ELR (cell line): Measurements from ENCODE around the gene DDX41.
A peak's percentile ranks its signal among the peaks of the same experiment; 100 is the strongest.
"Not testable (repeated sequence)": the region's sequence is repeated elsewhere in the genome, so short reads cannot be mapped to it uniquely, and the experiment has no call there.

Experiments
- DNase-seq: peaks from one replicate; pipeline ENCODE4 v3.0.0-alpha.2; 2015; ENCODE audit warnings: low read depth

The DDX41 gene

DNA sequence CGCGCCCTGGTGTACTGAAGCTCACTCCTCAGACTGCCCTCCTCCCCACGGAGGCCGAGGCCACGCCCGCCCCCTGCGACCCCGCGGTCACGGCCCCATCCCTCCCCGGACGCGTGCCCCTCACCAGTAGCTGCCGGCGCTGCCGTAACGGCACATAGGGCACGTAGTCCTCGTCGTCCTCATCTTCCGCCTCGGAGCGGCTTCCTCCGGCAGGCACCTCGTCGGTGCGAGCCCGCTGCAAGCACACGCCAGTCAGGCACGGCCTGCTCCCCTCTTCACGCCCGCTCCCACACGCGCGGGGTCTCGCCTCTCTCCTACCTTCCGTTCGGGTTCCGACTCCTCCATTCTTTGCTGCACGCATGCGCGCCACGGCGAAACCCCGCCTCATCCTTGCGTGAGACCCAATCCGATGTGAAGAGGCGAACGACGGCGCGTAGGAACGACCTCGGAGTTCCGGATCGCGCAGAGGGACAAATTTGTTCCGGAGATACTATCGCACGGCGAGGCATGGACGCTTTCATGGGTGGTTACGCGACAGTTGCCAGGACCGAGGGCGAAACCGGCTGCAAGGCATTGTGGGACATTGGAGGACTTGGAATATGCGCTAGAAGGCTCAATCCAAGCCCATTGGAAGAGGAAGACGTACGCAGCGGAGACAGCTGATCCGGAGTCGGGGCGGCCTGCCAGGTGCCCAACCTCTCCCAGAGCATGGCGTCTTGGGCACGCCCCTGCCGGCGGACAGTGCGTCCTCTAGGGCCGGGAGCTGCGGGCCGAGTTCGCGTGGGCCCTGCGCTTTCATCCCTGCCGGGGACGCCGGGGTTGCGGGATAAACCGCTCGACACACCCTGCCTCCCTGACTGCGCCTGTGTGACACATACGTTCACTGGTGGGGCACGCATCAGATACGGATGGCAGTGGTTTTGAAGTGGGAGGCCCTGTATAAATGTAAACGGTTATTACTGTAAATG lies at the start of gene DDX41:
Gene DDX41 (minus strand): TSS at position 361 of the 968 bp plus-strand sequence. CDS start 16 bp downstream, at position 345.
- peak; percentile 99 for DNase-seq

DNA sequence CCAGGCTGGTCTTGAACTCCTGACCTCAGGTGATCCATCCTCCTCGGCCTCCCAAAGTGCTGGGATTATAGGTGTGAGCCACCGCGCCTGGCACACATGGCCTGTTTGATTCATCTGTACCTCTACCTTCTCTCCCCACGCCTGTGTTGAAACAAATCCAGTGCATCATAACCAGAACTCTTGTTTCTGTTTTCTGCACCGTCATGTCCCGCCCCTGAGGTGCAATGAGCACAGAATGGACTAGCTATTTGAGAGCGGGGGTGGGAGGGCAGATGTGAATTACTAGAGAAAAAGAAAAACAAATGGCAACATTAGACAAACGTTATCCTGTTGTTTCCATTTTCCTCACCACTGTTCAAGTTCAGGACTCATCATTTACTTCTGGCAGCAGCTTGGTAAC lies 48.3 kb upstream of the DDX41 start:
- DNase-seq = no peak

DNA sequence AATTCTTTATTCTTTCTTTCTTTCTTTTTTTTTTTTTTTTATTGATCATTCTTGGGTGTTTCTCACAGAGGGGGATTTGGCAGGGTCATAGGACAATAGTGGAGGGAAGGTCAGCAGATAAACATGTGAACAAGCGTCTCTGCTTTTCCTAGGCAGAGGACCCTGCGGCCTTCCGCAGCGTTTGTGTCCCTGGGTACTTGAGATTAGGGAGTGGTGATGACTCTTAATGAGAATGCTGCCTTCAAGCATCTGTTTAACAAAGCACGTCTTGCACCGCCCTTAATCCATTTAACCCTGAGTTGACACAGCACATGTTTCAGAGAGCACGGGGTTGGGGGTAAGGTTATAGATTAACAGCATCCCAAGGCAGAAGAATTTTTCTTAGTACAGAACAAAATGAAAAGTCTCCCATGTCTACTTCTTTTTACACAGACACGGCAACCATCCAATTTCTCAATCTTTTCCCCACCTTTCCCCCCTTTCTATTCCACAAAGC lies 42.7 kb upstream of the DDX41 start:
- not testable (repeated sequence) for DNase-seq

DNA sequence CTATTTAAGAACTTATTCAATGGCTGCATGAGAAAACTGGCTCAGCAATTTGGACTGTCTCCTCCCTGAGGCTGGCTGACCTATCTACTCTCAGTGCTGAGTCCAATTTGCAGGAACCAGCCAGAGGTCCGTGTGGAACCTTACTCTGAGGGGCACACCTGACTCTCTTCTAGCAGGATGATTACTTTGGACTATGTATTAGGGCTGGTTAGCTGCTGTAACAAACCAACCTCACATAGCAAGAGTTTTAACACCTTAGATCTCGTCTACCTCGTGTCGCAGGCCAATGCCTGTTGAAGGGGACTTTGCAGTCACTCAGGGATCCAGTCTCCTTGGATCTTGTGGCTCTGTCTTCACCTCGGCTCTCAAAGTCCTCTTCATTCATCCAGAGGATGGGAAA lies 41.0 kb upstream of the DDX41 start:
- DNase-seq = no peak

DNA sequence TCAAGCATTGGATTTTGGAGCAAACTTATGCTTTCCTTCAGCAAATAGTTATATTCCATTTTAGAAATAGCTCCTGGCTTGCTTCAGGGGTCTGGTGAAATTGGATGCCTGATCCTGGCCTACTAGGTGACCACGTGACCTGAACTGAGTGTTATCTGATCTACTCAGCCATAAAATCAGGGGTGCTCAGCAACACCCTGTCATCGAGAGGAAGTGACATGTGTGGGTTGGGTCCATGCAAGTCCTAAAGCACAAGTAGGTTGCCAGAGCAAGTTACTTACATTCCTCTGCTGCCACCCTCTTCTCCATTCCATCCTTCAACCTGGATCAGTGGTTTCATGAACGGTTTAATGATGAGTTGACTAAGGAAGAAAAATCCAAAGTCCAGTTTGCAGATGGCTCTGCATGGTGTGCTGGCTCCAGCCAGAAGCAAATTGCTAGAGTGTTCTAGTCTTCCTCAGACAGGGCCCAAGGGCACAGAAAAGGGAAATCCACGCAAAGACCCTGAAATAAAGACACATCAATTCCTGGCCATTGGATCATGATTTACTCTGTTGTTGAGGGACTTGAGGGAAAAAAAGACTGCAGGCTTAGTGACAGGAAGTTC lies 40.4 kb upstream of the DDX41 start:
- peak; percentile 44 for DNase-seq

DNA sequence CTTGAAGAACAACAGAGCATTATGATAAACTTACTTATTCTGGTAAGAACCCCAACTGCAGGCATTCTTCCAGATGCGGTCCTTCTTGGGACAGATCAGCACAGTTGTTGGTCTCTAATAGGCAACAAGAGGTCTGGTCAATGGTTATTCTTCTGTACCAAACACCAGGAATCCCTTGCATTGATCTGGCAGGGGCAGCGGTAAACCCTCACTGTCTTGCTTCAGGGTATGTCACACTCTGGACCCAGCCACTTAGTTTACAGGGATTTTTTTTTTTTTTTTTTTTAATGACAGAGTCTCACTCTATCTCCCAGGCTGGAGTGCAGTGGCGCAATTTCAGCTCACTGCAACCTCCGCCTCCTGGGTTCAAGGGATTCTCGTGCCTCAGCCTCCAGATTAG lies 38.9 kb upstream of the DDX41 start:
- no peak for DNase-seq

DNA sequence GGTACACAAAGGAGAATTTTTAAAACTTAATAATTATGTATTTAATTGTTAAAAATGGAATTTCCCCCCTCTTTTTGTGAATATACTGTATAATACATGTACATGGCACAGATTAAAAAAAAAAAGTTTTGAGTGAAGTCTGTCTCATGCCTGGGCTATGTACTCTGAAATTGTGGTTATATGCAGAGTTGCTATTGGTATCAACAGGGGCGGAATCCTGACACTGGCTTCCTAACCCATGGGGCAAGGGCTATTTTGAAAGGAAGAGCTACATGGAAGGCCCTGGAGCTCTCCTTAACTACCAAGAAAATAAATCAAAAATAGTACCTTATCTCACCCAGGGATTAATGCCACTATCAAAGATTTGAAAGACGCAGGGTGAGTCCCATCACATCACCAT lies 38.5 kb upstream of the DDX41 start:
- DNase-seq = no peak

DNA sequence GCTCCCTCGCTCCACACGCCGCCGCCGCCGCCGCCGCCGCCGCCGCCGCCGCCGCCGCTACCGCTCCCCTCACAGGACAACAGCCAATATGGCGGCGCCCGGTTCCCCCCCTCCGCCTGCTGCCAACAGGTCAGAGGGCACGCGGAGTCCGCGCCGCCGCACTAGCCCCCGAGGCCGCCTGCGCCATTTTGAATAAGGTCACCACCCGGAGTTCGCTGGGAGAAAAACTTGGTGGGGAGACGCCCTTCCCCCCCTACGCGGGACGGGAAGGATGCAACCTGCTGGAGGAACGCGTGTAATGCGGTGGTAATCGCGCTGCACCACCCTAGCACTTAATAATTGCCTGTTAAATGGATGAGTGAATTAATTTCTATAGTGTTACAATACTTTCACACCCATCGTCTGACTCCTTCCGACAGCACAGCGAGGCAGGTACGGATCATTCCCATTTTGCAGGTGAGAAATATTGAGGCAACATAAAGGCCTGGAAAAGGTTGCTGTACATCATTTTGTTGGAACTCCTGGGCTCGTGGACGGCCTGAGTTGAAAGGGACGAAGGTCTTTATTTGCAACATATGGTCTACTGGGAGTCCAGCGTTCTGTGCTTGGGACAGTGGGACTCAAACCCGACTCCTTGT lies 37.8 kb upstream of the DDX41 start, which contains the start of gene FAM193B:
Gene FAM193B (minus strand): TSS at position 90 of the 638 bp plus-strand sequence. CDS start 105 bp downstream, outside the sequence.
- peak; percentile 94 for DNase-seq

DNA sequence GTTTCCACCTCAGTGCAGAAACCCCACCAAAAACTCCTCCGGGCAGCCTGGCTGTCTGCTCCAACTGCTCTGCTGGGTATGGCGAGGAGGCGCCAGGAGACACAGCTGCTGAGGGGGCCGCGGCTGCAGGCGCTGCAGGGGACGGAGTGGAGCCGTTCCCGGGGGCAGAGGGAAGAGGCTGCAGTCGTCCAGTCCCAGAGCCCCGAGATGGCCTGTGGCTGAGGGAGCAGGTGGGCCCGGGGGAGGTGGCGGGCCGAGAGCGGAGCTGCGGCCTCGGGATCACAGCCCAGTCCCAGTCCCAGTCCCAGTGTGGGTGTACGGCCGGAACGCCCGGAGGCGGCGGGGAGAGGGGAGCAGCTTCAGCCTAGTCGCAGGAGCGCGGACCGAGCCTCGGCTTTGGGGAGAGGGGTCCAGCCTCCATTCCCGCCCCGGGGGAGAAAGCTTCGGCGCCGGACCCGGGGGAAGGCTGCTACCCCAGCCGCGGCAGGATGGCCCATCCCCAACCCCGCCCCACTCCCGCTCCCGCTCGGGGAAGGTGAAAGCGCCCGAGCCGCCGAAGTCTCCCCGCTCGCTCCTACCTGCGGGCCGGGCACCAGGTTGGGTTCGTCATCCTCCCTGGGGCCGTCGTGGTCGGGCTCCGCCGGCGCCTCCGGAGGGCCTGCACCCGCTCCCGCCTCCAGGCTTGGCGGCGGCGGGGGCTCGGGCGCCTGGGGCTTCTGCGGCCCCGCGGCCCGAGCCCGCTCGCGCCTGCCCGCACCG lies 37.1 kb upstream of the DDX41 start:
- DNase-seq = peak; percentile 41

DNA sequence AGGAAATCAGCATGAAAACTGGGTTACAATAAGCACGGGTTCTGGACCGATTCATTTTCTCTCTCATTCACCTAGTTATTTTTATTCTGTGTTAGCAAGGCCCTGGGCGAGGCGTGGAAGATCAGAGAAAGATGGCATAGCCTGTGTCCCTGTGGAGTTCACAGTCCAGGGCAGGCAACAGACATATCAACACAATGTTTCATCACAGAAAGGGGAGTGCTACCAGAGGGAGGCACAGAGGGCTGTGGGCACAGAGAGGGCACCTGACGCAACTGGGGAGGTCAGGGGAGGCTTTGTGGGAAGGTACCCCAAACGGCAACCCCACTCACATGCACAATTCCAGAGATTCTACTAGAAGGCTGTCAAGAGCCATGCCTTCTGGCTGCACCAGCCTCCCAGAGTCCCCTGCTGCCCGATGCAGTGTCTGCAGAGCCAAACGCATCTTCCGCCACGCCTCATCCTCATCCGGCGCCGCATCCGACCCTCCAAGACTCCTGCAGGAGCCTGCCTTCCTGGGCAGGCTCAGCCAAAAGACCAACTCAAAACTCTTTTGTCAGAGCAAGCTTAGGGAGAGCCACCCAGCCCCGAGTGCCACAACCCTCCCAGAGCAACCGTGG lies 36.2 kb upstream of the DDX41 start:
- DNase-seq = peak; percentile 58

DNA sequence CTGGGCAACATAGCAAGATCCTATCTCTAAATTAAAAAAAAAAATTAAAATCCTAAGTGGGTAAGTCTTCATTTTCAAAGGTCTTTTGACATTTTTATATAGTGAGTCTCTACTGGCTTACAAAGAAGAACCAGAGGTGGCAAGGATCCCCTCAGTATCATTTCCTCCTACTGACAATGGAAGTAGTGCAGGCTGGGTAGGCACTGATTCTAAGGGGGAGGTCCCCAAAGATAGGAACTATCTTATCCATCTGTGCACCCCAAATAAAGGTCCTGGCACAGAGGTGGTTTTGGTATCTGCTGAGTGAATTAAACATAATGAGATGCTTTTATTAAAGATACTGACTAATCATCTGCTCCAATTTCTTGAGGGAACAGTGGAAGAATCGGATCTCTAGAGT lies 33.4 kb upstream of the DDX41 start:
- DNase-seq = no peak

DNA sequence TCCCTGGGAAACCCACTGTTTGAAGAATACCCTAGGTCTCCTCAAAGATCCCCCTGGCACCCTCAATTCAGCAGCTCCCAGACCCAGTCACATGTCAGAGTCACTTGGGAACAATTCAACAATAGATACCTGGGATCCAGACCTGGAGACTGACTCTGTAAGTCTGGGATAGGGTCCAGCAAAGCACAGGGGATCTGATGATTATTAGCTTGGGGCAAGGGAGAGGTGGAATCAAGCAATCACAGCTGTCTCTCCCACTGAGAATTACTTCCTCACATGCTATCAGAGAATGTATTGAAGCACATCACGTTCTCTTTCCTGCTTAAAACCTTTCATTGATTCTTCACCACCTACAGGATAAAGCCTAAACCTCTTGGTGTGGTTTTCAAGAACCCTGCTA lies 31.7 kb upstream of the DDX41 start:
- DNase-seq = no peak

DNA sequence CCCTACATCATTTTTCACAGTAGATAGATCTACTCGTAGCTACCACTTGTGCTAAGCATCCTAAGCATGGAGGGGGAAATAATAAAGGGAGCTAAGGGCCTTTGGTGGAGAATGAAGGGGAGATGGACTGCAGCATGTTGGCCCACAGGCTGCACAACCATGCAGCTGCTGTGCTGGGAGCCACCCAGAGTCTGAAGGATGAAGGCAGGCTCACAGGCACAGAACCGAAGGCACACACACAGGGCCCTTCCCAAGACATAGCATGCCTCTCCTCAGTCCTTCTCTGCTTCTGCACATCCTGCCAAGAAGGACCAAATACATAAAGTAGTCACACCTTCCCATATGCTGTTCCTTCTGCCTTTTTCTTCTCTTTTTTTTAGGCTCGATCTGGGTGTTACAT lies 31.0 kb upstream of the DDX41 start:
- no peak for DNase-seq

DNA sequence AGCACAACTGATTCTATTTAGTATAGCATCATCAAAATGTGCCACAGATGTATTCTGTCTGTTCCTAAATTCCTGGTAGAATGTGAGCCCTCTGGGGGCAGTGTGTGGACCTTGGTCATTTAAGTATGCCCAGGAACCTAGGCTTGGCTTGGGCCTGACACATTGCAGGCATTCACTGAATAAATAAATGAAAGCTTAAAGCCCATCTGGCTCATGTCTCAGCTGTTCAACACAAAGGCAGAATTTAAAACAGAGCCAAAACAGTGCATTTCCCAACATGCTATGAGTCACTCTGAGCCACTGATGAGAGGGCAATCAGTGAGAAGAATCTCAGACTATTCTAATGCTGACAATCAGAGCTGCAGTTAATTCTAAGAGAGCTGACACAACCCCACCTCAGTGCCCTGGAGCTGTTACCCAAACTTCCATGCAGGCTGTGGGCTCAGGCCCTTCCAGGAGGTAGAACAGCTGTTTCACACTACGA lies 29.5 kb upstream of the DDX41 start:
- DNase-seq = peak; percentile 99

DNA sequence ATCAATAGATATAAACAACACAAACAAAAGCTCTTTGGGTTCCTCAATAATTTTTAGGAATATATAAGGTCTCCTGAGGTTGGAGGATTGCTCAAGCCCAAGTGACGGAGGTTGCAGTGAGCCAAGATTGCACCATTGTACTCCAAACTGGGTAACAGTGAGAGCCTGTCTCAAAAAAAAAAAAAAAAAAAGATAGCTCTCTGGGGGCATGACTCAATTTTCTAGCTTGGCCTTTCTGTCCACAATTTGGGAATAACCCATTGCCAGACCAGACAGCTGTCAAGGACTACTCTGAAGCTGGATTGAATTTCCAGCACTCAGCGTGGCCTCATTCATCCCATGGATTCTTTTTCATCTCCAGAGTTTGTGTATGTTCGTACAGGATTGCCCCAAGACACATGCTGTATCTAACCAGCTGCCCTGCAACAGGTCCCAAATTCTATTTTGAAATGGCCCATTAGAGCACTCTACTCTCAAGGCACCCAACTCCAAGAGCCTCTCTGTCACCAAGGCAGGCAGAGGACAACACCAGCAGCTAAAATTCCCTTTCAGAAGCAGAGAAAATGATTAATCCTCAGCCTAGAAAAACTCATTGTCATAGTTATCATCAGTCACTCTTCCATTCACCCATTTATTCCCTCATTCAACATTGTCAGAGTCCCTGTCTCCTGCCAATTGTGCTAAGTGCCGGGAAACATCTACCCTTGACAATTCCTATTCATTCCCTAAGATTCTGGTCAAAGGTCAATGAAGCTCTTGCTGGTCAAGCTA lies 28.9 kb upstream of the DDX41 start:
- peak; percentile 60 for DNase-seq

DNA sequence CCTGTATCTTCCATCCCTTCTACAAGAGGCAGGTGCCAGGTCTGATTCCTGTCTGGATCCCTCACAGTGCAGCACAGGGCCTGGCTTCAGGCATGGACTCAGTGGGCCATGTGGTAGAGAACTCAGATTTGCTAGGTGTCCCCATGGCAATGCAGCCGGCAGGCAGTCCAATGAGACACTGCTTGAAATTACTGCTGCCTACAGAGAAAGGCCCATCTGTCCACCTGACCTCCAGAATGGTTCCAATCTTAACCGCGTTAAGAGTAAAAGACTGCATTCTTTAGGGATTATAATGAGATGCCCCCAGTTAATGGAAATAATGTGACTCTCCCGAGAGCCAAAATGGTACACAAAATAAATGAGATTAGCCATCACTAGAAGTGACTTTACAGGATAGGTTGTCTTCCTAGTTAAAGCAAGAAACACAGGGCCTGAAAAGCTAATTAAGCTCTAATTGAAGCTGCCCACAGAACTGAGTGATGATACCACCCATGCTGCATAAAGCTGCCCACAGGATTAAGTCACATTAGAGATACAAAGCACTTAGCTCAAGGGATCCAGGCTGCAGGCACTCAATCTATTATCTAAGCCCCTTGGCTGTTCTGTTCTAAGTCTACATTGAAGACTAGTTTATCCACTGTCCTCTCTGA lies 26.2 kb upstream of the DDX41 start:
- no peak for DNase-seq

DNA sequence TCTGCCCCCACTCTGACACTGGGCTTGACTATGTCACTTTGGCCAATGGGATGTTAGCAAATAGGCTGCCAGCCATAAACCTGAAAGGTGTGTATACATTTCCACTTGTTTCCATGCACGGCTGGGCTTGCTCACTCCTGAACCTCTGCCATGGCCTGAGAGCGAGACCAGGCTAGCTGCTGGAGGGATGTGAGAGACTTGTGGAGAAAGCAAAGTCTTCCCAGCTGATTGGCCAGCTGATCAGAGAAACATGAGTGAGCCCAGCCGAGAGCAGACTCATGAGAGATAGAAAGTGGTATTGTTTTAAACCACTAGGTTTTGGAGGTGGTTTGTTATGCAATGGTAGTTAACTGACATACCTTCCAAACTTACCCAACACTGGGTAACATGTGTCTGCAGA lies 23.7 kb upstream of the DDX41 start:
- DNase-seq = no peak

DNA sequence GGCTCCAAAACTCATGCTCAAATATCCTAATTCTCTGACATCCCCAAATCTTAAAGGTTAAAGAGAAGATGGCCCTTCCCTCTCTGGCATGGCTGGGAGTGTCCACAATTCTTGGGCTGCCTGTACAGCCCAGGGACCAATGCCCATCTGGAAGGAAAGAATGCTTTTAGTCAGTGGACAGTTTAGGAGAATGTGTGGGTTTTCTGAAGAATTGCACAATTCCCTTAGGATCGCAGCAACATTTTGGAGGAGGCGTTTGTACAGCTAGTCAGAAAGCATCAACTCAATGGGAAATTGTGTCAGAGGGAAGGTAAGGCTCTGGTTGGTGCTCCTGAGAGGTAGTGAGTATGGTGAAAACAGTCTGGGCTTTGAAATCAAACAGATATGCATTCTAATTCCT lies 22.6 kb upstream of the DDX41 start:
- DNase-seq = no peak

DNA sequence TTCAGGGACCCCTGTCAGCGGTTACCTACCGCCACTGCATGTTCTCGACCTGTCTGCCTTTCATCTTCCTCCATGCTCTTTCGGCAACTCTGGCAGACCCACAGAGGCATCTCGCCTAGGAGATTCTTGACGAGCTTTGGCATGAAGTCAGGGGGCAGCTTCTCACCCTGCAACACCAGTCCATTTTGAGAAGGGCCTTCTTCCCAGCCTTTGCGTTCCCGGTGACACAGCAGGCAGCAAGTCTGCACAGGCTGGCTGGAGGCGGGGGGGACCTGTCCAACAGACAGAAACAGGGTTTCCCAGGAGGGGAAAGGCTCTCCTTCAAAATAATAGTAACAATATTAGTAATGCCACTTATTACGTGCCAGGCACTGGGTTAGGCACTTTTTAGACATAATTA lies 22.1 kb upstream of the DDX41 start:
- DNase-seq = no peak
